ENCODE results near the gene ADAMTS16.

ADAMTS16 gene

GRCh38 chr5:5293029-5293428 is 152.9 kb downstream of the ADAMTS16 start:
- no peak for DNase-seq

- no peak for DNase-seq
Observed at GRCh38 chr5:5294429-5294828, 154.3 kb downstream of the ADAMTS16 start.

GRCh38 chr5:5295351-5295750 is 155.2 kb downstream of the ADAMTS16 start:
- DNase-seq, result no peak

- no peak for DNase-seq
Observed at GRCh38 chr5:5296051-5296450, 155.9 kb downstream of the ADAMTS16 start.

- no peak for DNase-seq
Observed at GRCh38 chr5:5297432-5298067, 157.4 kb downstream of the ADAMTS16 start.

- no peak for DNase-seq
Observed at GRCh38 chr5:5298068-5298633, 158.0 kb downstream of the ADAMTS16 start.

- DNase-seq, result no peak
Observed at GRCh38 chr5:5298841-5299541, 158.9 kb downstream of the ADAMTS16 start.

GRCh38 chr5:5301176-5301575 is 161.0 kb downstream of the ADAMTS16 start:
- DNase-seq, result no peak

GRCh38 chr5:5302201-5302600 is 162.1 kb downstream of the ADAMTS16 start:
- no peak for DNase-seq

- no peak for DNase-seq
Observed at GRCh38 chr5:5303242-5303641, 163.1 kb downstream of the ADAMTS16 start.

GRCh38 chr5:5304361-5305020 is 164.4 kb downstream of the ADAMTS16 start:
- DNase-seq, result no peak

GRCh38 chr5:5306696-5307095 is 166.6 kb downstream of the ADAMTS16 start:
- no peak for DNase-seq

GRCh38 chr5:5308319-5308718 is 168.2 kb downstream of the ADAMTS16 start:
- no peak for DNase-seq

- no peak for DNase-seq
Observed at GRCh38 chr5:5309645-5310044, 169.5 kb downstream of the ADAMTS16 start.

GRCh38 chr5:5313101-5313635 is 173.0 kb downstream of the ADAMTS16 start:
- DNase-seq, result no peak

- DNase-seq, result no peak
Observed at GRCh38 chr5:5314166-5314565, 174.0 kb downstream of the ADAMTS16 start.

- DNase-seq, result no peak
Observed at GRCh38 chr5:5314626-5315025, 174.5 kb downstream of the ADAMTS16 start.

GRCh38 chr5:5315068-5315980 is 175.2 kb downstream of the ADAMTS16 start:
- no peak for DNase-seq

GRCh38 chr5:5316334-5316733 is 176.2 kb downstream of the ADAMTS16 start:
- DNase-seq, result no peak

GRCh38 chr5:5317976-5318375 is 177.8 kb downstream of the ADAMTS16 start:
- no peak for DNase-seq

- DNase-seq, result no peak
Observed at GRCh38 chr5:5318426-5319190, 178.5 kb downstream of the ADAMTS16 start.

Measured in NCI-H1436 treated with DMSO at 0.1 percent for 48 hours (cell line).